H9 (cell line): ENCODE data around the gene LRMDA. TPM values are rescaled to one million over a fixed set of nuclear protein-coding genes. Genes with fewer than 3 reads are reported as not detected.

Experiments used
- DNase-seq: peaks from one replicate; pipeline ENCODE4 v3.0.0-alpha.2; 2017
- H2AFZ ChIP-seq: one replicate; pipeline ENCODE4 v1.6.1; 2013; ENCODE audit warnings: mild to moderate bottlenecking, low read length, control low read depth, moderate library complexity
- H2AK5ac ChIP-seq: 2 replicates; pipeline ENCODE4 v1.6.1; 2013; ENCODE audit warnings: low read length, control low read depth, mixed read lengths; ENCODE audit not compliant: insufficient read length
- H2BK120ac ChIP-seq: one replicate; pipeline ENCODE4 v1.6.1; 2013; ENCODE audit warnings: low read depth, mild to moderate bottlenecking, low read length, control low read depth, inconsistent platforms; ENCODE audit not compliant: poor library complexity, severe bottlenecking
- H2BK12ac ChIP-seq: 2 replicates; pipeline ENCODE4 v1.6.1; 2013; ENCODE audit warnings: low read length, control low read depth, mixed read lengths, low read depth; ENCODE audit not compliant: insufficient read length
- H2BK15ac ChIP-seq: 2 replicates; pipeline ENCODE4 v1.6.1; 2013; ENCODE audit warnings: low read depth, low read length, control low read depth
- H2BK20ac ChIP-seq: one replicate; pipeline ENCODE4 v1.6.1; 2013; ENCODE audit warnings: low read depth, mild to moderate bottlenecking, low read length, control low read depth, inconsistent platforms; ENCODE audit not compliant: poor library complexity, severe bottlenecking
- H2BK5ac ChIP-seq: 2 replicates; pipeline ENCODE4 v1.6.1; 2013; ENCODE audit warnings: low read length, control low read depth, mixed read lengths; ENCODE audit not compliant: insufficient read length
- H3K14ac ChIP-seq: 2 replicates; pipeline ENCODE4 v1.6.1; 2013; ENCODE audit warnings: low read length, control low read depth; ENCODE audit not compliant: insufficient read depth
- H3K18ac ChIP-seq: 2 replicates; pipeline ENCODE4 v1.6.1; 2013; ENCODE audit warnings: low read depth, mild to moderate bottlenecking, mixed read lengths, low read length, control low read depth; ENCODE audit not compliant: insufficient read length
- H3K23ac ChIP-seq: 2 replicates; pipeline ENCODE4 v1.6.1; 2013; ENCODE audit warnings: low read length, control low read depth, mixed read lengths, low read depth; ENCODE audit not compliant: insufficient read length
- H3K23me2 ChIP-seq: 2 replicates; pipeline ENCODE4 v1.6.1; 2013; ENCODE audit warnings: low read depth, mild to moderate bottlenecking, mixed read lengths, low read length, control low read depth; ENCODE audit not compliant: insufficient read length, poor library complexity, severe bottlenecking
- H3K27ac ChIP-seq: 2 replicates; pipeline ENCODE4 v1.5.1; 2013; ENCODE audit warnings: low read length, control low read depth, mixed read lengths, low read depth; ENCODE audit not compliant: insufficient read length
- H3K27me3 ChIP-seq: 2 replicates; pipeline ENCODE4 v1.6.1; 2013; ENCODE audit warnings: low read length, control low read depth, inconsistent platforms; ENCODE audit not compliant: insufficient read depth
- H3K4ac ChIP-seq: 2 replicates; pipeline ENCODE4 v1.6.1; 2013; ENCODE audit warnings: low read depth, mild to moderate bottlenecking, control low read depth, inconsistent platforms, low read length, moderate library complexity
- H3K4me1 ChIP-seq: 2 replicates; pipeline ENCODE4 v1.6.1; 2013; ENCODE audit warnings: low read length, control low read depth, inconsistent platforms; ENCODE audit not compliant: insufficient read depth
- H3K4me2 ChIP-seq: 2 replicates; pipeline ENCODE4 v1.6.1; 2013; ENCODE audit warnings: low read length, control low read depth, mixed read lengths; ENCODE audit not compliant: insufficient read length, insufficient read depth
- H3K56ac ChIP-seq: 2 replicates; pipeline ENCODE4 v1.6.1; 2013; ENCODE audit warnings: low read depth, mild to moderate bottlenecking, mixed read lengths, low read length, control low read depth; ENCODE audit not compliant: insufficient read length
- H3K79me1 ChIP-seq: 2 replicates; pipeline ENCODE4 v1.6.1; 2013; ENCODE audit warnings: low read depth, mild to moderate bottlenecking, moderate library complexity, low read length, control low read depth, inconsistent platforms; ENCODE audit not compliant: insufficient read depth, poor library complexity, severe bottlenecking
- H3K79me2 ChIP-seq: 2 replicates; pipeline ENCODE4 v1.6.1; 2013; ENCODE audit warnings: low read length, control low read depth, inconsistent platforms; ENCODE audit not compliant: insufficient read depth
- H3K9ac ChIP-seq: 2 replicates; pipeline ENCODE4 v1.6.1; 2013; ENCODE audit warnings: low read length, control low read depth, mixed read lengths; ENCODE audit not compliant: insufficient read length; ENCODE audit errors: extremely low read depth
- H3K9me3 ChIP-seq: one replicate; pipeline ENCODE4 v1.6.1; 2013; ENCODE audit warnings: low read depth, low read length, inconsistent platforms; ENCODE audit not compliant: control insufficient read depth
- H3T11ph ChIP-seq: one replicate; pipeline ENCODE4 v1.6.1; 2013; ENCODE audit warnings: mild to moderate bottlenecking, low read length, control low read depth, inconsistent platforms
- H4K20me1 ChIP-seq: one replicate; pipeline ENCODE4 v1.6.1; 2013; ENCODE audit not compliant: control insufficient read depth, insufficient read length, insufficient read depth
- H4K5ac ChIP-seq: 2 replicates; pipeline ENCODE4 v1.6.1; 2013; ENCODE audit warnings: low read depth, mild to moderate bottlenecking, mixed read lengths, low read length, control low read depth; ENCODE audit not compliant: insufficient read length
- H4K8ac ChIP-seq: replicated peaks from 2 replicates; pipeline ENCODE4 v1.6.1; 2013; ENCODE audit warnings: low read length, control low read depth, mixed read lengths, low read depth; ENCODE audit not compliant: insufficient read length
- H4K91ac ChIP-seq: 2 replicates; pipeline ENCODE4 v1.6.1; 2013; ENCODE audit warnings: low read depth, mild to moderate bottlenecking, moderate library complexity, mixed read lengths, low read length, control low read depth; ENCODE audit not compliant: insufficient read length
- H3K27ac Mint-ChIP-seq, 3 experiments: 2 replicates in 2 of 3; 3 replicates in 1 of 3; pipeline ENCODE4 v1.8.0; 2020 to 2021; ENCODE audit warnings: mixed read lengths in 3 of 3, mild to moderate bottlenecking in 1 of 3, moderate library complexity in 1 of 3
- H3K27me3 Mint-ChIP-seq: 2 replicates; pipeline ENCODE4 v1.8.0; 2021; ENCODE audit warnings: low read depth, mild to moderate bottlenecking, moderate library complexity, mixed read lengths
- H3K36me3 Mint-ChIP-seq, 3 experiments: 2 replicates in 2 of 3; 3 replicates in 1 of 3; pipeline ENCODE4 v1.8.0; 2020 to 2021; ENCODE audit warnings: low read depth in 3 of 3, mixed read lengths in 3 of 3; ENCODE audit not compliant: insufficient read depth in 1 of 3
- H3K4me1 Mint-ChIP-seq, 2 experiments: 2 replicates each; pipeline ENCODE4 v1.8.0; 2020; ENCODE audit warnings: mixed read lengths in 2 of 2
- H3K4me3 Mint-ChIP-seq, 2 experiments: 2 replicates in 1 of 2; 3 replicates in 1 of 2; pipeline ENCODE4 v1.8.0; 2020 to 2021; ENCODE audit warnings: mild to moderate bottlenecking in 2 of 2, mixed read lengths in 2 of 2, moderate library complexity in 1 of 2
- H3K9me3 Mint-ChIP-seq, 2 experiments: 2 replicates in 1 of 2; 3 replicates in 1 of 2; pipeline ENCODE4 v1.8.0; 2020; ENCODE audit warnings: mild to moderate bottlenecking in 2 of 2, mixed read lengths in 2 of 2, moderate library complexity in 1 of 2
- WGBS: extraction: QIAGEN DNeasy Blood & Tissue Kit; methylation state at CpG from one replicate; pipeline ENCODE4 v1.1.7; 2013; ENCODE audit warnings: missing lambda C conversion rate, low lambda C conversion rate, mixed read lengths; ENCODE audit not compliant: insufficient read length; ENCODE audit errors: extremely low coverage; 5-methylcytosine and 5-hydroxymethylcytosine counted together
- total RNA-seq: library from RNA; stranded (reverse); gene quantifications from 2 replicates; pipeline ENCODE4 v1.2.1, GENCODE V29; 2021
- TF ChIP-seq, protein P1 (sequence below): fragments of 200-600 bp; sonication (generic); conservative IDR thresholded peaks from 3 replicates; pipeline ENCODE4 v1.8.0; 2021; ENCODE audit warnings: antibody characterized with exemption, mild to moderate bottlenecking

LRMDA gene
- total RNA-seq, 1 experiment from 2014 or later = 1.8 TPM

DNA sequence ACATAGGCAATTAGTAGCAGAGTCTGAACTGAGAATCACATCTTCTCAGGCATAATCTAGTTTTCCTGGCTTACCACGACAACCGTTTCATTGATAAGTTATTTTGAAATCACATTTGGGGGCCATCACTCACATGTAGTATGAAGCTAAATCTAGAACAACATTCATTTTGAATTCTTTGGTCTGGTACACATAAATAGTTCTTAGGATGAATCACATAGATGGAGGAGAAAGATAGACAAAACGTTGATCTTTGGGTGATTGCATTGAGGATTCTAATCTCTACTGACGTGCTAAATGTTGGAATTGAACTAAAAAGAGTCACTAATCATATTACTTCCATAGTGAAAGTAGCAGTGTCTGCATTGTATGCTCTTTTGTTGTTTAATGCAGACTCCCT, 1022.6 kb downstream of the LRMDA start:
- no peak overlapping the region for H3K4ac ChIP-seq
- Mint-ChIP-seq H3K36me3 (peaks cover 0 to 3% (median 0%) of the 10 kb centered on the region in 3 experiments; a peak in 2 of 7 replicates), H3K27me3 (no peaks in the 10 kb centered on the region), H3K4me3 (no peak overlapping the region), H3K9me3 (no peaks in the 10 kb centered on the region), H3K4me1 (no peaks in the 10 kb centered on the region), H3K27ac (no peak overlapping the region)
- no peak overlapping the region for H2BK12ac ChIP-seq
- no peak overlapping the region for H2AFZ ChIP-seq
- H2BK5ac ChIP-seq = no peak overlapping the region
- H3T11ph ChIP-seq = no peak overlapping the region
- H2BK20ac ChIP-seq = no peak overlapping the region
- H3K4me2 ChIP-seq = no peak overlapping the region
- H2BK120ac ChIP-seq = no peak overlapping the region
- H3K56ac ChIP-seq = no peak overlapping the region
- H4K8ac ChIP-seq = no peak overlapping the region
- no peaks in the 10 kb centered on the region for H4K20me1 ChIP-seq
- no peak overlapping the region for H3K23ac ChIP-seq
- no peak overlapping the region for H3K14ac ChIP-seq
- H3K27ac ChIP-seq = no peak overlapping the region
- no CpG with 5 or more reads among the region's 4 CpGs for WGBS
- no peaks in the 10 kb centered on the region for H3K23me2 ChIP-seq
- no peak for DNase-seq
- H4K91ac ChIP-seq = no peak overlapping the region
- H4K5ac ChIP-seq = no peak overlapping the region
- no peaks in the 10 kb centered on the region for H3K4me1 ChIP-seq
- H3K9ac ChIP-seq = no peak overlapping the region
- H3K79me1 ChIP-seq = no peaks in the 10 kb centered on the region
- H3K27me3 ChIP-seq = no peaks in the 10 kb centered on the region
- H3K79me2 ChIP-seq = no peaks in the 10 kb centered on the region
- TF ChIP-seq, protein P1, sequence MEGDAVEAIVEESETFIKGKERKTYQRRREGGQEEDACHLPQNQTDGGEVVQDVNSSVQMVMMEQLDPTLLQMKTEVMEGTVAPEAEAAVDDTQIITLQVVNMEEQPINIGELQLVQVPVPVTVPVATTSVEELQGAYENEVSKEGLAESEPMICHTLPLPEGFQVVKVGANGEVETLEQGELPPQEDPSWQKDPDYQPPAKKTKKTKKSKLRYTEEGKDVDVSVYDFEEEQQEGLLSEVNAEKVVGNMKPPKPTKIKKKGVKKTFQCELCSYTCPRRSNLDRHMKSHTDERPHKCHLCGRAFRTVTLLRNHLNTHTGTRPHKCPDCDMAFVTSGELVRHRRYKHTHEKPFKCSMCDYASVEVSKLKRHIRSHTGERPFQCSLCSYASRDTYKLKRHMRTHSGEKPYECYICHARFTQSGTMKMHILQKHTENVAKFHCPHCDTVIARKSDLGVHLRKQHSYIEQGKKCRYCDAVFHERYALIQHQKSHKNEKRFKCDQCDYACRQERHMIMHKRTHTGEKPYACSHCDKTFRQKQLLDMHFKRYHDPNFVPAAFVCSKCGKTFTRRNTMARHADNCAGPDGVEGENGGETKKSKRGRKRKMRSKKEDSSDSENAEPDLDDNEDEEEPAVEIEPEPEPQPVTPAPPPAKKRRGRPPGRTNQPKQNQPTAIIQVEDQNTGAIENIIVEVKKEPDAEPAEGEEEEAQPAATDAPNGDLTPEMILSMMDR = no peak
- no peaks in the 10 kb centered on the region for H3K9me3 ChIP-seq
- H3K18ac ChIP-seq = no peak overlapping the region
- no peak overlapping the region for H2BK15ac ChIP-seq
- H2AK5ac ChIP-seq = no peak overlapping the region
